Adipose tissue (tissue), 3 donors: ENCODE data around the gene NDOR1. TPM values are rescaled to one million over a fixed set of nuclear protein-coding genes. Genes with fewer than 3 reads are reported as not detected.
"Not testable (repeated sequence)": the region's sequence is repeated elsewhere in the genome, so short reads cannot be mapped to it uniquely, and the experiment has no call there.

Source experiments
- H3K27ac ChIP-seq: one replicate; pipeline ENCODE4 v1.5.1; 2013; ENCODE audit warnings: low read depth, low read length
- WGBS, 3 donors: extraction: QIAGEN DNeasy Blood & Tissue Kit; methylation state at CpG; one replicate each; pipeline ENCODE4 v1.1.7; 2013; 5-methylcytosine and 5-hydroxymethylcytosine counted together
- polyA plus RNA-seq, 3 donors: library from polyadenylated mRNA; stranded (reverse); fragments of 200-250 nt; gene quantifications; one replicate each; pipeline ENCODE4 v1.2.3, GENCODE V29; 2013
- donor health status: healthy with polysubstance abuse.
- donor health status: Bipolar disorder and iron deficiency.
- donor health status: healthy.

Gene NDOR1
- polyA plus RNA-seq, 3 donors: 4.9 to 8.4 (median 8.2) TPM

DNA sequence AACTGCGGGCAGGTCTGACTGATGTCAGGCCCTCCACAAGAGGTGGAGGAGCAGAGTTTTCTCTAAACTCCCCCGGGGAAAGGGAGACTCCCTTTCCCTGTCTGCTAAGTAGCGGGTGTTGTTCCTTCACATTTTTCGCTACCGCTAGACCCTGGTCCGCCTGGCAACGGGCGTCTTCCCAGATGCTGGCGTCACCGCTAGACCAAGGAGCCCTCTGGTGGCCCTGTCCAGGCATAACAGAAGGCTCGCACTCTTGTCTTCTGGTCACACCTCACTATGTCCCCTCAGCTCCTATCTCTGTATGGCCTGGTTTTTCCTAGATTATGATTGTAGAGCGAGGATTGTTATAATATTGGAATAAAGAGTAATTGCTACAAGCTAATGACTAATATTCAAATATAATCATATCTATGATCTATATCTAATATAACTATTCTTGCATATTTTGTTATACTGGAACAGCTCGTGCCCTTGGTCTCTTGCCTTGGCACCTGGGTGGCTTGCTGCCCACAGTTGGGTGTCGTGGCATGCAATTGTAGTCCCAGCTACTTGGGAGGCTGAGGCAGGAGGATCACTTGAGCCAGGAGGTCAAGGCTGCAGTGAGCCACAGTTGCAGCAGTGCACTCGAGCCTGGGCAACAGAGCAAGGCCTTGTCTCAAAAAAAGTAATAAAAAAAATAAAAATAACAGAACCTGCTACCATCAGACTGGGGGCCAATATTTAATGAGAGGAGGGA, 56.8 kb downstream of the NDOR1 start:
- H3K27ac ChIP-seq: not testable (repeated sequence)
- 30 to 53% (median 40%) methylated on average over 14 of the region's 15 CpGs for WGBS, 3 donors

DNA sequence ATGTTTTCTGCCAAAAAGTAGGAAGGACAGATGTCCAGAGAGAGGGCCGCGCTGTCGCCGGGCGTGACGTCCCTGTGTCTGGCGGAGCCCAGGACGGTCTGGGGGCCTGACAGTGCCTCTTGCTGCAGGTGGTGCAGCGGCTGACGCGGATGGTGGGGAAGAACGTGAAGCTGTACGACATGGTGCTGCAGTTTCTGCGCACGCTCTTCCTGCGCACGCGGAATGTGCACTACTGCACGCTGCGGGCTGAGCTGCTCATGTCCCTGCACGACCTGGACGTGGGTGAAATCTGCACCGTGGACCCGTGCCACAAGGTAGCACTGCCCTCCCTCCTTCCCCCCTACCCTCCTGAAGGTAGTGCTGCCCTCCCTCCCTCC, 57.4 kb downstream of the NDOR1 start:
- WGBS, 3 donors: 87 to 95% (median 88%) methylated on average over 24 of the region's 24 CpGs
- no peak overlapping the region for H3K27ac ChIP-seq

- 77 to 86% (median 78%) methylated on average over 9 to 10 of the region's 10 CpGs for WGBS, 3 donors
- no peak overlapping the region for H3K27ac ChIP-seq
Measured at GRCh38 chr9:137263506-137263905, 58.0 kb downstream of the NDOR1 start.

DNA sequence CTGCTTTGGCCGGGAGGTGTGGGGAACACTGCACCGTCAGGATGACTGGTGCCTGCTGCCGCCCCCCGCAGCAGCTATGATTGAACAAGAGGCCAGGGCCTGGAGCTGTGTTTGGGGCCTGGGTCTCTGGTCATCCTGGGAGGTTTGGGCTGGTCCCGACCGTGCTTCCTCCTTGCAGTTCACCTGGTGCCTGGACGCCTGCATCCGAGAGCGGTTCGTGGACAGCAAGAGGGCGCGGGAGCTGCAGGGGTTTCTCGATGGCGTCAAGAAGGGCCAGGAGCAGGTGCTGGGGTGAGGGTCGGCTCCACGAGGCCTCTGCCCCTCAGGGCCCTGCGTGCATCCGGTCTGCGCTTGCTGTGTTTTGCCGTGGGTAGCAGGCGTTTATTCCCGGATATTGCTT, 58.6 kb downstream of the NDOR1 start:
- 93 to 97% (median 95%) methylated on average over 22 of the region's 22 CpGs for WGBS, 3 donors
- H3K27ac ChIP-seq: no peak overlapping the region

GRCh38 chr9:137265496-137266161, 60.1 kb downstream of the NDOR1 start:
- WGBS, 3 donors: 92 to 95% (median 93%) methylated on average over 29 of the region's 29 CpGs
- no peak overlapping the region for H3K27ac ChIP-seq

DNA sequence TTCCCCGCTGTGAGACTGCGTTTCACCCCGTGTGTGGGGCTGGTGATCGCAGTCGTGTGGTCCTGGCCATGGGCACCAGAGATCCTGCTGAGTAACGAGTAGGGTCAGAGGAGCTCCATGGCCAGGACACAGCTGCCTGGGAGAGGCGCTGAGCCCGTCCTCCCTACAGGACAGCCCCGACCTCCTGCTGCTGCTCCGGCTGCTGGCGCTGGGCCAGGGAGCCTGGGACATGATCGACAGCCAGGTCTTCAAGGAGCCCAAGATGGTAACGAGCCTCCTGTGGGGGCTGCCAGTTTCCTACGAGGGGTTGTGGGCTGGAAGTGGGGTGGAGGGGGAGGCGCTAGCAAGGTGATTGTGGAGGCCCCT, 60.6 kb downstream of the NDOR1 start:
- 84 to 90% (median 86%) methylated on average over 15 of the region's 15 CpGs for WGBS, 3 donors
- no peak overlapping the region for H3K27ac ChIP-seq

Other genes starting within 250 kb of the NDOR1 start
- 100 to 1,000 TPM in 1 of 3 donors, 10 to 100 TPM in 2; 22.4 to 185 (median 74.9) TPM for gene PTGDS, start 228.2 kb upstream of the NDOR1 start, polyA plus RNA-seq
- gene LCNL1, start 222.7 kb upstream of the NDOR1 start, polyA plus RNA-seq: under 1 TPM in 2 of 3 donors, not detected in 1; 0.10 to 0.45 TPM
- 10 to 100 TPM; 34.1 to 51.5 (median 49.1) TPM for gene PAXX, start 213.3 kb upstream of the NDOR1 start, polyA plus RNA-seq
- 1 to 10 TPM in 2 of 3 donors, under 1 TPM in 1; 0.33 to 3.0 (median 3.0) TPM for gene CLIC3, start 209.1 kb upstream of the NDOR1 start, polyA plus RNA-seq
- 10 to 100 TPM; 15.8 to 42.9 (median 33.1) TPM for gene ABCA2, start 177.5 kb upstream of the NDOR1 start, polyA plus RNA-seq
- gene FUT7, start 173.6 kb upstream of the NDOR1 start, polyA plus RNA-seq: 1 to 10 TPM in 2 of 3 donors, under 1 TPM in 1; 0.10 to 1.5 (median 1.1) TPM
- gene NPDC1, start 159.5 kb upstream of the NDOR1 start, polyA plus RNA-seq: 100 to 1,000 TPM in 2 of 3 donors, 10 to 100 TPM in 1; 45.3 to 213 (median 113) TPM
- 1 to 10 TPM in 2 of 3 donors, under 1 TPM in 1; 0.61 to 1.6 (median 1.3) TPM for gene ENTPD2, start 151.6 kb upstream of the NDOR1 start, polyA plus RNA-seq
- under 1 TPM; 0.11 to 0.34 (median 0.18) TPM for gene SAPCD2, start 135.1 kb upstream of the NDOR1 start, polyA plus RNA-seq
- 1 to 10 TPM; 3.8 to 9.0 (median 6.0) TPM for gene UAP1L1, start 128.2 kb upstream of the NDOR1 start, polyA plus RNA-seq
- 10 to 100 TPM; 25.8 to 41.6 (median 31.2) TPM for gene MAN1B1, start 118.7 kb upstream of the NDOR1 start, polyA plus RNA-seq
- gene DPP7, start 91.0 kb upstream of the NDOR1 start, polyA plus RNA-seq: 100 to 1,000 TPM; 132 to 152 (median 140) TPM
- under 1 TPM in 1 of 3 donors, not detected in 2; 0.26 TPM for gene GRIN1, start 66.5 kb upstream of the NDOR1 start, polyA plus RNA-seq
- gene LRRC26, start 35.6 kb upstream of the NDOR1 start, polyA plus RNA-seq: under 1 TPM in 2 of 3 donors, not detected in 1; 0.40 to 0.47 TPM
- gene TMEM210, start 33.6 kb upstream of the NDOR1 start, polyA plus RNA-seq: not detected
- 10 to 100 TPM; 27.5 to 39.9 (median 38.6) TPM for gene ANAPC2, start 17.1 kb upstream of the NDOR1 start, polyA plus RNA-seq
- 100 to 1,000 TPM in 1 of 3 donors, 10 to 100 TPM in 2; 70.9 to 103 (median 98.2) TPM for gene SSNA1, start 17.0 kb upstream of the NDOR1 start, polyA plus RNA-seq
- 10 to 100 TPM in 1 of 3 donors, 1 to 10 TPM in 2; 4.3 to 67.8 (median 4.5) TPM for gene TPRN, start 5.0 kb upstream of the NDOR1 start, polyA plus RNA-seq
- 10 to 100 TPM; 16.8 to 23.5 (median 22.8) TPM for gene TMEM203, start 52 bp upstream of the NDOR1 start, polyA plus RNA-seq
- gene RNF208, start 16.5 kb downstream of the NDOR1 start, polyA plus RNA-seq: 1 to 10 TPM; 2.8 to 4.0 (median 3.5) TPM
- under 1 TPM in 2 of 3 donors, not detected in 1; 0.20 to 0.88 TPM for gene CYSRT1, start 19.5 kb downstream of the NDOR1 start, polyA plus RNA-seq
- gene RNF224, start 21.8 kb downstream of the NDOR1 start, polyA plus RNA-seq: under 1 TPM in 1 of 3 donors, not detected in 2; 0.18 TPM
- gene SLC34A3, start 25.2 kb downstream of the NDOR1 start, polyA plus RNA-seq: under 1 TPM in 2 of 3 donors, not detected in 1; 0.04 to 0.06 TPM
- 100 to 1,000 TPM in 2 of 3 donors, 10 to 100 TPM in 1; 88.8 to 317 (median 145) TPM for gene TUBB4B, start 35.6 kb downstream of the NDOR1 start, polyA plus RNA-seq
- under 1 TPM in 1 of 3 donors, not detected in 2; 0.16 TPM for gene STPG3, start 45.6 kb downstream of the NDOR1 start, polyA plus RNA-seq
- gene NELFB, start 49.6 kb downstream of the NDOR1 start, polyA plus RNA-seq: 10 to 100 TPM; 36.1 to 38.9 (median 37.9) TPM
- gene TOR4A, start 72.0 kb downstream of the NDOR1 start, polyA plus RNA-seq: 1 to 10 TPM; 2.1 to 5.8 (median 5.5) TPM
- gene NRARP, start 96.6 kb downstream of the NDOR1 start, polyA plus RNA-seq: 1 to 10 TPM; 2.3 to 5.9 (median 3.8) TPM
- gene EXD3, start 217.5 kb downstream of the NDOR1 start, polyA plus RNA-seq: 10 to 100 TPM in 2 of 3 donors, 1 to 10 TPM in 1; 7.6 to 38.5 (median 14.0) TPM
- 1 to 10 TPM; 2.0 to 6.8 (median 3.1) TPM for gene NOXA1, start 217.7 kb downstream of the NDOR1 start, polyA plus RNA-seq
- gene ENTPD8, start 235.7 kb downstream of the NDOR1 start, polyA plus RNA-seq: 1 to 10 TPM in 1 of 3 donors, under 1 TPM in 1, not detected in 1; 0.66 to 1.1 TPM